NB4 (cell line): ENCODE results near the gene CLSTN1.

ENCODE experiments used
- MYC ChIP-seq: IDR thresholded peaks from 2 replicates; pipeline ENCODE4 v1.6.1; 2011; ENCODE audit warnings: low read depth, low read length
- TF ChIP-seq, protein P1 (sequence below): IDR thresholded peaks from one replicate; pipeline ENCODE4 v1.5.1; 2012; ENCODE audit warnings: low read depth, low read length
- TF ChIP-seq, protein P2 (sequence below): IDR thresholded peaks from 2 replicates; pipeline ENCODE4 v1.6.1; 2011; ENCODE audit warnings: low read depth, low read length

GRCh38 chr1:9755441-9755995 is 68.2 kb downstream of the CLSTN1 start:
- TF ChIP-seq, protein P1, sequence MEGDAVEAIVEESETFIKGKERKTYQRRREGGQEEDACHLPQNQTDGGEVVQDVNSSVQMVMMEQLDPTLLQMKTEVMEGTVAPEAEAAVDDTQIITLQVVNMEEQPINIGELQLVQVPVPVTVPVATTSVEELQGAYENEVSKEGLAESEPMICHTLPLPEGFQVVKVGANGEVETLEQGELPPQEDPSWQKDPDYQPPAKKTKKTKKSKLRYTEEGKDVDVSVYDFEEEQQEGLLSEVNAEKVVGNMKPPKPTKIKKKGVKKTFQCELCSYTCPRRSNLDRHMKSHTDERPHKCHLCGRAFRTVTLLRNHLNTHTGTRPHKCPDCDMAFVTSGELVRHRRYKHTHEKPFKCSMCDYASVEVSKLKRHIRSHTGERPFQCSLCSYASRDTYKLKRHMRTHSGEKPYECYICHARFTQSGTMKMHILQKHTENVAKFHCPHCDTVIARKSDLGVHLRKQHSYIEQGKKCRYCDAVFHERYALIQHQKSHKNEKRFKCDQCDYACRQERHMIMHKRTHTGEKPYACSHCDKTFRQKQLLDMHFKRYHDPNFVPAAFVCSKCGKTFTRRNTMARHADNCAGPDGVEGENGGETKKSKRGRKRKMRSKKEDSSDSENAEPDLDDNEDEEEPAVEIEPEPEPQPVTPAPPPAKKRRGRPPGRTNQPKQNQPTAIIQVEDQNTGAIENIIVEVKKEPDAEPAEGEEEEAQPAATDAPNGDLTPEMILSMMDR = no peak
- TF ChIP-seq MYC = no peak
- TF ChIP-seq, protein P2, sequence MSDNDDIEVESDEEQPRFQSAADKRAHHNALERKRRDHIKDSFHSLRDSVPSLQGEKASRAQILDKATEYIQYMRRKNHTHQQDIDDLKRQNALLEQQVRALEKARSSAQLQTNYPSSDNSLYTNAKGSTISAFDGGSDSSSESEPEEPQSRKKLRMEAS = no peak
